GM18517 (cell line): ENCODE measurements around the gene TNIP2.

Experiments
- ATAC-seq: cut with Tn5 transposase; IDR thresholded peaks from one replicate; pipeline ENCODE4 v1.9.1; 2021; ENCODE audit warnings: mild to moderate bottlenecking, moderate library complexity; ENCODE audit not compliant: unreplicated experiment

TNIP2 gene

GRCh38 chr4:2755821-2756690 lies at the start of gene TNIP2:
TNIP2 (minus strand) TSS chr4:2756336; CDS start chr4:2756289, 47 bp downstream.
- ATAC-seq, result peak; percentile 60

- ATAC-seq, result no peak
Measured at GRCh38 chr4:2804973-2805501, 48.9 kb upstream of the TNIP2 start.

- ATAC-seq, result no peak
Measured at GRCh38 chr4:2804449-2804972, 48.4 kb upstream of the TNIP2 start.

GRCh38 chr4:2803624-2804448 lies 47.7 kb upstream of the TNIP2 start:
- no peak for ATAC-seq

- ATAC-seq, result no peak
Measured at GRCh38 chr4:2802618-2803531, 46.7 kb upstream of the TNIP2 start.

- no peak for ATAC-seq
Measured at GRCh38 chr4:2800691-2801596, 44.8 kb upstream of the TNIP2 start.

- ATAC-seq, result no peak
Measured at GRCh38 chr4:2799971-2800690, 44.0 kb upstream of the TNIP2 start.

GRCh38 chr4:2799224-2799911 lies 43.2 kb upstream of the TNIP2 start:
- no peak for ATAC-seq

GRCh38 chr4:2798399-2799223 lies 42.5 kb upstream of the TNIP2 start:
- ATAC-seq, result no peak

GRCh38 chr4:2797545-2798305 lies 41.6 kb upstream of the TNIP2 start:
- no peak for ATAC-seq

- ATAC-seq, result no peak
Measured at GRCh38 chr4:2796849-2797544, 40.9 kb upstream of the TNIP2 start.

- ATAC-seq, result no peak
Measured at GRCh38 chr4:2795893-2796848, 40.0 kb upstream of the TNIP2 start.

GRCh38 chr4:2795300-2795892 lies 39.3 kb upstream of the TNIP2 start:
- no peak for ATAC-seq
